MV-4-11 (cell line): ENCODE results near the gene NKX2-8.
A peak's percentile ranks its signal among the peaks of the same experiment; 100 is the strongest.

Source experiments
- DNase-seq: peaks from one replicate; lab custom pipeline; 2025; lab: John Stamatoyannopoulos, UW

The NKX2-8 gene

DNA sequence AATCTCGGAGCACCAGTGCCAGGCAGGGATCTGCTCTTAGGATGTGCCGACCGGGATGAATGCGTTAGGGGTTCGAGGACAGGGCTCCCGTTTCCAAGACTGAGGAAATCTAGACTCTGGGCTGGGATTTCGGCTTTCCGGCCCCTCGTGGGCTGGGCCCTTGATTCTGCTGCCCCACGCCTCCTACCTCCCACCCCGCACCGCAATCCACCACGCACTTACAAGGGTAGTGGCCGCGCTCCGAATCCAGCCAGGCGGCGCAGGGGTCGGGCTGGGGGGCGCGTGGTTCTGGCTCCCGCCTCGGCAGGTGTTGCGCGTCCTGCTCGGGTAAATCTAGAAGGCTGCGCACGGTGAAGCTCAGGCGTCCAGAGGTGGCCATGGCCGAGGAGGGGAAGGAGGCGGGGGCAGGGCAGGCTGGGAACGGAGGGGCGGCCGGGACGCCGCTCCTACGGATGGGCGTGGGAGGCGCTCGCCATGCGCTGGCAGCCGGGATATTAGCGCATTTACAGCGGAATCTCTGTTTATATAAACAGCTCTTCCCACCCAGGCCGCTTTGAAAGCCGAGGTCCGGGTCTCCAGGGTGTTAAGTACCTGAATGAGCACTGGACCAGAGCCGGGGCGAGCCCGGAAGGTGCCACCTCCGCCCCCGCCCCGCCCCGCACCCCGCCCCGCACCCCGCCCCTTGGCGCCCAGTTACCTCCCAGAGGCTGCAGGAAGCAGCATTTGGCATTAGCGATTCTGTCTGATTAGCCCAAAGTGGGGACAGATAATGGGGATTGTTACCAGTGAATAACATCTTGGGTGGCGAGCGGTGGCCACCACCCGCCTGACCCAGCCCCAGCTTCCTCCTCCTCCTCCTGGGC is at the start of gene NKX2-8:
TSS of gene NKX2-8 (minus strand) at position 604 of the 863 bp plus-strand sequence. CDS start at position 379, 225 bp downstream.
- no peak for DNase-seq

- DNase-seq, result no peak
Observed at GRCh38 chr14:36627981-36628380, 45.6 kb upstream of the NKX2-8 start.

DNA sequence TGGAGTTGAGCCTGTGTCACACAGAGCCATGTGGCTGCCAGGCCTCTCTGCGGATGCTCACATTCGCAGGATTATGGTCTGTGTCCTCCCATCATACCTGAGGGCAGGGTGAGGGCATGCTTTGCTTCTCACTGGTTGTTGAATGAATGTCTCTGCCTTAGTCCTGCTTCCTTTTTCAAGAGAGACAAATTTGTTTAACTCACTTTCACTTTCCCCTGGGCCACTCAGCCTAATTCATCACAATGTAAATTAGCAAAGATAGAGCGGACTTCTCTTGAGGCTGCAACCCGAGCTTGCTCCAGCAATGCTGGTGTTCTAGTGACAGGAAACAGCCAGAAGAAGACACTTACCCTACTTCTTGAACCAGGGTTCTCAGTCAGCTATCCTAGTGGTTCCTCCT is 43.7 kb upstream of the NKX2-8 start:
- DNase-seq, result no peak

GRCh38 chr14:36625436-36625835 is 43.0 kb upstream of the NKX2-8 start:
- no peak for DNase-seq

- DNase-seq, result no peak
Observed at GRCh38 chr14:36625014-36625413, 42.6 kb upstream of the NKX2-8 start.

GRCh38 chr14:36619853-36620252 is 37.4 kb upstream of the NKX2-8 start:
- DNase-seq, result peak; percentile 0

DNA sequence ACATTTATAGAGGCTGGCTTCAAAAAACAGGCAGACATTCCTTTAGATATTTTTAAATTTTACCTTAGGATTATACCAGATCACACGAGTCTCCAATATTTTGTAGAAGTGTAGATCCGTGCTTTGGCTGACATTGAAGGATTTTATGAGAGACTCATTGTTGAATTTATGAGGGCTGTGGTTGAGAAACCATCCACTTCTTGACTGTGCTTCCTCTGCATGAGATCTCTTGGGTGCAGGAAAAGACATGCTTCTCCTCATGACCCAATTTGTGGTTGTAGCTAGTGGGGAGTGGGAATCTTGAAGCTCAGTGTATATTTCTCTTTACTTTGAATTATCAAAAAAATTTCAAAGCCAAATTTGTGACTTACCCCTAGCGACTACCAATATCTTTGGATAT is 36.7 kb upstream of the NKX2-8 start:
- no peak for DNase-seq

GRCh38 chr14:36618641-36619040 is 36.2 kb upstream of the NKX2-8 start:
- DNase-seq, result no peak

GRCh38 chr14:36617824-36618223 is 35.4 kb upstream of the NKX2-8 start:
- DNase-seq, result no peak

GRCh38 chr14:36605506-36605857 is 23.1 kb upstream of the NKX2-8 start:
- no peak for DNase-seq

GRCh38 chr14:36604757-36605505 is 22.5 kb upstream of the NKX2-8 start:
- DNase-seq, result peak; percentile 40

DNA sequence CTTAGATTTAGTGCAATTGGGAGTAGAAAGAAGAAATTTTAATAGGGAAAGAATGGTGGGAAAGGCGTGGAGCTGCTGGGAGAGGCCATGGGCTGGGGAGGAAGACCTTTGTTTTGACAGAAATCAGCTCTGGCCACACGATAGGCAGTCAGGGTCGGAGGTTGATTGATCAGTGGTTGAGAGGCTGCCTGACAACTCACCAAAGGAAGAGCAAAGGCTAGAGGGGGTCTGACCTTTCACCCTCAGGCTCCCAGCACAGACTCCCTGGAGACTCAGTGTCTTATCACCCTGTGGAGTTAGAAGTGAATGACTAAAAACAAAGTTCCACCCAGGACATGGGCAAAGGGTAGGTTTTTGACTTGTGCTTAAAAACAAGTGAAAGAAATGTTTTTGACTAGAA is 18.0 kb upstream of the NKX2-8 start:
- DNase-seq, result no peak

DNA sequence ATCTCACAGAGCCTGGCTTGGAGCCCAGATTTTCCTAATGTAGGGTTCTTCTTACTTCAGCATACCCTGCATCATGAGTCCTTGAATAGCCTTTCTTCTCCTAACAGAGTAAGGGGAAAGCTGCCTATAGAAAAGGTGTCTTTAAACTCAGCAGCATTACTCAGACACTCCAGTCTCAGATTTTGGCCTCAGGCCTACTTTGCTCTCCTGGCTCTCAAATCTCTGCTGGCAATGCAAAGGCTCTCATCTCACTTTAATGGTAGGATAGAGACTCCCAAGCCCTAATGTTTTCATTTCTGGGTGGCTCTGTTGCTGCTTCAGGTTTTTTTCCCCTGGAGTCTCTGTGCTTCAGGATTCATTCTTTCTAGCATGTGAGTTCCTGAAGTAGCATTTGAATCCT is 9.1 kb upstream of the NKX2-8 start:
- DNase-seq, result no peak

DNA sequence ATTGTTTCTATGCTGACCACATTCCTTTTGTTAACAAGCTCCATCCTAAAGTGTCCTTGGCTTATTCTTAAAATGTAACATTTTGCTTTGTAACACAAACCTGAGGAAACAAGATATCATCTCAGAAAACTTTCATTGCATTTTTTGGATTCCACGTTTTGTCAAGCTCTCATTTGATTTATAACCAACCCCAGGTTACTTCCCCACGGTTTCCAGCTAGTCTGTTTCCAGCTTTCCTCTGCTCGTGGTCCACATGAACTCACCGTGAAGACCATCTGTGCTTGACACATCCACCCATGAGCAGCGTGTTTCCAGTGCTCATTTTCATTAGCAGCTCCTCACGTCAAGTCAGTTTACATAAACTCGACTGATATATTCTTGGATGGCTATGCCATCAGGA is 6.4 kb upstream of the NKX2-8 start:
- no peak for DNase-seq

DNA sequence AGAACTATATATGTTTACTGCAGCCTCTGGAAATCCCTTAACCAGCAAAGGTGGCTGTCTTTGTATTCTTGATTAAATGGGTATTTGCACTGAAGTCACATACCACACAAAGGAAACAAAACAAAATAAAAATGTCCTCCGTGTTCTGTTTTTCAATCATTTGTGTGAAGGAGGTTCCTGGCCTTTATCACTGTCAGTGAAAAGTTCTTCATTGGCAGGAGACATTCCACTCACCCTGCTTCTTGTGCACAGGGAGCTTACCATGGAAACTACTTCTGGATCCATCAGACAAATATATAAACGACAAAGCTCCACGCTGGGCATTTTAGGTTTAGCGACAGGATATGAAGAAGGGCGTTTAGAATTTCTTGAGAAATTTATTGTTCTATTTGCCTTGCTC is 5.7 kb upstream of the NKX2-8 start:
- DNase-seq, result no peak

DNA sequence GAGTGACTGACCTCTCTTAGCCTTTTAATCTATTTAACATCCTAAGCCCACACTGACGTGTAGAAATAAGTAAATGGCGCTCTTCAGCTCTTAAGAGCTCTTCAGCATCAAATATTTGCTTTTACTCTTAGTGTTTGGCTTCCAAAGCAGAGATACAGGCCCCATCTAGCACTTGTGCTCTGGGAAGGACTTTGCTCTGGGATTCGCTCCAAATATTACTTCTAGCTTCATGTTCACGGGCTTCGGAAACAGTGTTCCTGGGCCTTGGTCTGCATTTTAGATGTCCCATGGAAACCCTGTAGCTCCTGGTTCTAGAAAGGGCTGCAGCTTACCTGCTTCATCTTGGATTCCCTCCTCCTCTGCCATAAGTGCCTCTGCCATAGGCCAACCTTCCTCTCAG is 2.7 kb upstream of the NKX2-8 start:
- no peak for DNase-seq

GRCh38 chr14:36583893-36584811 is 1.7 kb upstream of the NKX2-8 start:
- no peak for DNase-seq

GRCh38 chr14:36583242-36583892 is 953 bp upstream of the NKX2-8 start:
- no peak for DNase-seq

- DNase-seq, result no peak
Observed at GRCh38 chr14:36582874-36583241, 444 bp upstream of the NKX2-8 start.

GRCh38 chr14:36580856-36581831 is 1.3 kb downstream of the NKX2-8 start:
- DNase-seq, result no peak
